GM18511 (cell line): ENCODE data around the gene JOSD2.

Experiments used
- ATAC-seq: cut with Tn5 transposase; IDR thresholded peaks from one replicate; pipeline ENCODE4 v1.9.1; 2021; ENCODE audit warnings: mild to moderate bottlenecking, moderate library complexity; ENCODE audit not compliant: unreplicated experiment

JOSD2 gene

GRCh38 chr19:50511069-50511822, at the start of gene JOSD2:
JOSD2 (minus strand) TSS chr19:50511191; CDS start chr19:50510431, 760 bp downstream.
- ATAC-seq = peak; percentile 85

GRCh38 chr19:50559636-50560035, 48.6 kb upstream of the JOSD2 start:
- ATAC-seq = no peak

- no peak for ATAC-seq
These were observed 47.5 kb upstream of the JOSD2 start for GRCh38 chr19:50558449-50558848.

GRCh38 chr19:50558039-50558438, 47.0 kb upstream of the JOSD2 start:
- ATAC-seq = no peak

- no peak for ATAC-seq
These were observed 46.1 kb upstream of the JOSD2 start for GRCh38 chr19:50557009-50557613.

GRCh38 chr19:50556282-50557008, 45.5 kb upstream of the JOSD2 start:
- no peak for ATAC-seq

- ATAC-seq = no peak
These were observed 44.7 kb upstream of the JOSD2 start for GRCh38 chr19:50555450-50556281.

GRCh38 chr19:50555033-50555432, 44.0 kb upstream of the JOSD2 start:
- ATAC-seq = no peak

GRCh38 chr19:50554212-50554611, 43.2 kb upstream of the JOSD2 start:
- ATAC-seq = no peak

GRCh38 chr19:50553134-50553703, 42.2 kb upstream of the JOSD2 start:
- ATAC-seq = no peak

GRCh38 chr19:50552540-50552939, 41.5 kb upstream of the JOSD2 start:
- ATAC-seq = no peak

- no peak for ATAC-seq
These were observed 40.8 kb upstream of the JOSD2 start for GRCh38 chr19:50551715-50552187.

- no peak for ATAC-seq
These were observed 40.2 kb upstream of the JOSD2 start for GRCh38 chr19:50551034-50551714.

GRCh38 chr19:50550594-50550966, 39.6 kb upstream of the JOSD2 start:
- ATAC-seq = no peak

GRCh38 chr19:50549927-50550593, 39.1 kb upstream of the JOSD2 start:
- no peak for ATAC-seq

GRCh38 chr19:50549059-50549926, 38.3 kb upstream of the JOSD2 start:
- ATAC-seq = no peak

- no peak for ATAC-seq
These were observed 37.4 kb upstream of the JOSD2 start for GRCh38 chr19:50548191-50549058.
